ENCODE results near the gene SPOCK2. TPM values are rescaled to one million over a fixed set of nuclear protein-coding genes. Genes with fewer than 3 reads are reported as not detected.
"Not testable (repeated sequence)": the region's sequence is repeated elsewhere in the genome, so short reads cannot be mapped to it uniquely, and the experiment has no call there.

The SPOCK2 gene
- total RNA-seq, 4 donors from 2014 or later = 1.8 to 18.7 (median 4.5) TPM

DNA sequence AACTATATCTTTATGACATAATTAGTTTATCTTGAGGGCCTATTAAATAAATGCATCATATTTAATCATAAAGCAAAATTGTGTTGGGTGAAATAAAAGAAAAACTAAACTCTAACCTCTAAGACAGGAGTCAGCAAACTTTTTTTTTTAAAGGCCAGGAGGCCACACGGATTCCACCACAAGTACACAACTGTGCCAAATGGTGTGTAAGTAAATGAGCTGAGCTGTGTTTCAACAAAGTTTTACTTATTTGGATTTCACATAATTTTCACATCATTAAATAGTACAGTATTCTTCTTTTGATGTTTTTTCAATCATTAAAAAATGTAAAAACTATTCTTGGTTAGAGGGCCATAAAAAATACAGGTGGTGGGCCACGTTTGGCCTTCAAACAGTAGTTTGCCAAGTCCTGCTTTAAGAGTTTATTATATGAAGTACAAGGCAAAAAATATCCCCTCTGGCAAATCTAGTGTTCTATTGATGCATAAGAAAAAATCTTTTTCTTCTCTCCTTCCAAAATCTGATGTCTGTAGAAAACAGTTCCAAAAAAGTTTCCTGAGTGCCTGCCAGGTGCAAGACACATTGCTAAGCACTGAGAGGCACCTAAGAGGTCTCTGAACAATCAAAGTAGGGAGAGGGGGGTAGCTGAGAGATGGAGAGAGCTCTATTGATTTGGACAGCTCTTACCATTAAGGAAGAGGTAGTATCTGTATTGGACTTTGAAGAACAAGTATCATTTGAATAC, 26.5 kb upstream of the SPOCK2 start:
- H3K9me3 ChIP-seq = no peaks in the 10 kb centered on the region
- no peak for TF ChIP-seq POLR2A (IDR thresholded peaks at IDR 0.05)
- TF ChIP-seq, protein P1, sequence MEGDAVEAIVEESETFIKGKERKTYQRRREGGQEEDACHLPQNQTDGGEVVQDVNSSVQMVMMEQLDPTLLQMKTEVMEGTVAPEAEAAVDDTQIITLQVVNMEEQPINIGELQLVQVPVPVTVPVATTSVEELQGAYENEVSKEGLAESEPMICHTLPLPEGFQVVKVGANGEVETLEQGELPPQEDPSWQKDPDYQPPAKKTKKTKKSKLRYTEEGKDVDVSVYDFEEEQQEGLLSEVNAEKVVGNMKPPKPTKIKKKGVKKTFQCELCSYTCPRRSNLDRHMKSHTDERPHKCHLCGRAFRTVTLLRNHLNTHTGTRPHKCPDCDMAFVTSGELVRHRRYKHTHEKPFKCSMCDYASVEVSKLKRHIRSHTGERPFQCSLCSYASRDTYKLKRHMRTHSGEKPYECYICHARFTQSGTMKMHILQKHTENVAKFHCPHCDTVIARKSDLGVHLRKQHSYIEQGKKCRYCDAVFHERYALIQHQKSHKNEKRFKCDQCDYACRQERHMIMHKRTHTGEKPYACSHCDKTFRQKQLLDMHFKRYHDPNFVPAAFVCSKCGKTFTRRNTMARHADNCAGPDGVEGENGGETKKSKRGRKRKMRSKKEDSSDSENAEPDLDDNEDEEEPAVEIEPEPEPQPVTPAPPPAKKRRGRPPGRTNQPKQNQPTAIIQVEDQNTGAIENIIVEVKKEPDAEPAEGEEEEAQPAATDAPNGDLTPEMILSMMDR (IDR thresholded peaks at IDR 0.05) = no peak
- H3K4me1 ChIP-seq = no peaks in the 10 kb centered on the region
- H3K4me3 ChIP-seq = no peak overlapping the region
- DNase-seq = no peak
- H3K27ac ChIP-seq = no peak overlapping the region
- H3K27me3 ChIP-seq = no peaks in the 10 kb centered on the region
- intact Hi-C loops (cut with DNase I; ENCODE audit: low total_unique reads) = no loop called here
- H3K36me3 ChIP-seq = no peaks in the 10 kb centered on the region

DNA sequence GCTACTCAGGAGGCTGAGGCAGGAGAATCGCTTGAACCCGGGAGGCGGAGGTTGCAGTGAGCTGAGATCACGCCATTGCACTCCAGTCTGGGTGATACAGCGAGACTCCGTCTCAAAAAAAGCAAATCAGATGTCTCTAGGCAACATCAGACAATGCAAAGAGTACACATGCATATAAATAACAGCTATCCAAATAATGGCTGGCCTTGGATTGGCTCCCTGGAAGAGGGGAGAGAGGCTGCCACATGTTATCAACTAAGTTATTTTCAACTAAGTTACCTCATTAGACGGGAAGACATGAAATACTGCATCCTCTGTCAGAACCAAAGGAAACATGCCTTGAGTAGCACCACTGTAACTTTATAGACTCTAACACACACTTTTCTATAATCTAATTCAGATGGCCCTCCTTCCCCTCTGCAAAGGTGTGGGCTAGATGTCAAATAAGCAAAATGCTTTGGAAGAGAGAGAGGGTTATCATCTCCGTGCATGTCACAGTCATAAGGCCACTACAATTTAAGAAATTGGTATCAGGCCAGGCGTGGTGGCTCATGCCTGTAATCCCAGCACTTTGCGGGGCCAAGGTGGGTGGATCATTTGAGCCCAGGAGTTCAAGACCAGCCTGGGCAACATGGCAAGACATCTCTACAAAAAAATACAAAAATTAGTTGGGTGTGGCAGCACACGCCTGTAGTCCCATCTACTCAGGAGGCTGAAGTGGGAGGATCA, 22.5 kb upstream of the SPOCK2 start:
- no peak overlapping the region for H3K4me3 ChIP-seq
- H3K27me3 ChIP-seq = no peaks in the 10 kb centered on the region
- intact Hi-C loops (cut with DNase I; ENCODE audit: low total_unique reads) = no loop called here
- H3K9me3 ChIP-seq = no peaks in the 10 kb centered on the region
- no peak for TF ChIP-seq POLR2A (IDR thresholded peaks at IDR 0.05)
- TF ChIP-seq, protein P1 (IDR thresholded peaks at IDR 0.05) = no peak
- H3K27ac ChIP-seq = no peak overlapping the region
- DNase-seq = no peak
- H3K4me1 ChIP-seq = no peaks in the 10 kb centered on the region
- H3K36me3 ChIP-seq = no peaks in the 10 kb centered on the region

DNA sequence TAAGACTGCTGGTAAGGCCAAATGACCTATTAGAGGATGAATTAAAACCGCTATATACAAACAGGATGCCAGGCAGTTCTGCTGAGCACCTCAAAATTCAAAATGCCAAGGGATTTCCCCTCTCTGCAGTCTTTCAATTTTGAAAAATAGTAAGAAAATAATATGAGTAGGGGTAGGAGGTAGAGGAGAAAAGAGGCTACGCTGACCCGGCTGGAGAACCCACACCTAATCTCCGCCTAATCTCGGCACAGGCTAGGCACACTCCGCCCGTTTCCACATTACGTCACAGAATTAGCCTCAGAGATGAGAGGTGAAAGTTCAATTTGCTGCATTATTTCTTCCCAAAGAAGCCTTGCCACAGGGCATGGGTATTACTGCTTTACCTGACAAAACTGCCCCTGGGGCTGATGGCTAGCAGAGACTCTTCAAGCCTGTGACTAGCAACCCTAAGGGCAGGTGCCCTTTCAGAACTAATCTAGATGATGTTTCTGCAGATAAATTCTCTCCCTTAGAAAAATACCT, 21.3 kb upstream of the SPOCK2 start:
- DNase-seq = no peak
- peak overlapping the region in 1 of 2 donors; percentile 54 for H3K27ac ChIP-seq
- H3K9me3 ChIP-seq = no peaks in the 10 kb centered on the region
- no peaks in the 10 kb centered on the region for H3K36me3 ChIP-seq
- no peak for TF ChIP-seq POLR2A (IDR thresholded peaks at IDR 0.05)
- TF ChIP-seq, protein P1 (IDR thresholded peaks at IDR 0.05) = no peak
- H3K4me3 ChIP-seq = no peak overlapping the region
- intact Hi-C loops (cut with DNase I; ENCODE audit: low total_unique reads) = no loop called here
- H3K4me1 ChIP-seq = no peaks in the 10 kb centered on the region
- no peaks in the 10 kb centered on the region for H3K27me3 ChIP-seq

DNA sequence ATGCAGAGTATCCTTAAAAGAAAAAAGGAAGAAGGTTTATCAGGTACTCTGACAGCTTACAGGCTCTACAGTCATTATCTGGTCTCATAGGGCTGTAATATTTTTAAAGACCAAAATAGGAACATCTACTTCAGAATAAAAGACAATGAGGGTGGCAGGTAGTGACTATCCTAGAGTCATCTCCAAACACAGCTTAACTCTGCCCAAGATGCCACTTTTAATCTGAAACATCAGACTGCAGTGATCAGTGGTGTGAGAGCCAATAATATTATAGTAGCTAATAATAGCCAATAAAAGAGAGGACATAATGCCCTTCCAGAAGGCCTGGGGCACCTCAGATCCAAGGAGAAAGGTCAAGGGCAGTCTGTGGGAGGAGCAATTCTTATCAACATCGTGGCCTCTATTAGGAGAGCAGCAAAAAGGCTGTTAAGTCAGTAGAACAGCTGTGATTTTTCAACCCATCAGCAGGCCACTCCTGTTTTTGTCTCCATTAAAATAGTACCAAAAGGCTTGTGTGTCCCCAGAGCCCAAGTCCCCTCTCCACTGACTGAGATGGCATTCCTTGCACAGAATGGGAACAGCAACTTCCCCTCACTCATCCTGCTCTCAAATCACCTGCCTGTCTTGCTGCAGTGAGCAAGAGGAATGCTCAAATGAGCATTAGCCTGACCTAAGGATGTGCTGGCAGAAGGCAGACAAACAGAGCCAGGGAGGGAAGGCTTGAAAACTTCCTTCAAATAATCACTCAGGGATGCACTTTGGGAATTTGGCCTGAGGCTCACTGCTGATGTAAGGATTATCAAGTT, 20.7 kb upstream of the SPOCK2 start:
- H3K4me1 ChIP-seq = no peaks in the 10 kb centered on the region
- no peaks in the 10 kb centered on the region for H3K27me3 ChIP-seq
- H3K9me3 ChIP-seq = no peaks in the 10 kb centered on the region
- DNase-seq = no peak
- no peaks in the 10 kb centered on the region for H3K36me3 ChIP-seq
- intact Hi-C loops (cut with DNase I; ENCODE audit: low total_unique reads) = no loop called here
- no peak overlapping the region for H3K4me3 ChIP-seq
- peak overlapping the region in 1 of 2 donors; percentile 54 for H3K27ac ChIP-seq
- TF ChIP-seq, protein P1 (IDR thresholded peaks at IDR 0.05) = no peak
- no peak for TF ChIP-seq POLR2A (IDR thresholded peaks at IDR 0.05)

DNA sequence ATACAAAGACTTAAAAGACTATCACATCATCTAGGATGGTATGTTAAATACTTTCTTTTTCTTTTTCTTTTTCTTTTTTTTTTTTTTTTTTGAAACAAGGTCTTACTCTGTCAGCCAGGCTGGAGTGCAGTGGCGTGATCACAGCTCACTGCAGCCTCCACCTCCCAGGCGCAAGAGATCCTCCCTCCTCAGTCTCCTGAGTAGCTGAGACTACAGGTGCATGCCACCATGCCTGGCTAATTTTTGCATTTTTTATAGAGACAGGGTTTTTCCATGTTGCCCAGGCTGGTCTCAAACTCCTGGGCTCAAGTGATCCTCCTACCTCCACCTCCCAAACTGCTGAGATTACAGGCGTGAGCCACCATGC, 19.6 kb upstream of the SPOCK2 start:
- DNase-seq; H3K27me3 ChIP-seq; H3K4me1 ChIP-seq; H3K4me3 ChIP-seq; H3K36me3 ChIP-seq; intact Hi-C loops (cut with DNase I; ENCODE audit: low total_unique reads); H3K27ac ChIP-seq; H3K9me3 ChIP-seq: not testable (repeated sequence)
